ENCODE data around the gene R3HDM2.

The R3HDM2 gene

DNA sequence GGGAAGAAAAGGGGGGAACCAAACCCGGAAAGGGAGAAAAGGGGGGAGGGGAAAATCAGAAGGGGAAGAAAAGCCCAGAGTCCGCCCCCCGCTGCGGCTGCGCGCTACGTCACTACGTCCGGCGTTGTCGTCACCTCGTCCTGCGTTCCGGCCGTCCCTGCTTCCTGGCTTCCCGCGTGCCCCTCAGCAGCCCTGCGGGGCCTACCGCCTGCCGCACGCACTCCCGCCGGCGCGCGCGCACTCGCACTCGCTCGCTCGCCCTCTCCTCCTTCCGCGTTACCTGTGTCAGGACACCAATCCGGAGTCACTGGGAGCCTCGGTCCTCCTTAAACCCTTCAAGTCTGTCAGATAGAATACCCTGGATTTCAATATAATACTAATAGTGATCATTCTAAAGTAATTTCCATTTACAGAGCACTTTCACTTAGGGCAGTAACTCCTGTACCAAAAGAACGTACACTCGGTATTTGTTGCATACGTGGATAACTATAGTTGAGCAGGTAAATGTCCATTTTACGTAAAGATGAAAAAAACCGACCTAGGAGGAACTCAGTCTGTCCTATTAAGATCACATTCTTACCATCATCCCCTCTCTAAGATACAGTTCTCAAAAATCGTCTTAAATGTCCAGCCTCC is at the start of gene R3HDM2:
Gene R3HDM2, minus strand, starts transcription at position 113 of the 636 bp plus-strand sequence. CDS start 120,615 bp downstream, outside the sequence.
- peak; percentile 95 for DNase-seq

DNA sequence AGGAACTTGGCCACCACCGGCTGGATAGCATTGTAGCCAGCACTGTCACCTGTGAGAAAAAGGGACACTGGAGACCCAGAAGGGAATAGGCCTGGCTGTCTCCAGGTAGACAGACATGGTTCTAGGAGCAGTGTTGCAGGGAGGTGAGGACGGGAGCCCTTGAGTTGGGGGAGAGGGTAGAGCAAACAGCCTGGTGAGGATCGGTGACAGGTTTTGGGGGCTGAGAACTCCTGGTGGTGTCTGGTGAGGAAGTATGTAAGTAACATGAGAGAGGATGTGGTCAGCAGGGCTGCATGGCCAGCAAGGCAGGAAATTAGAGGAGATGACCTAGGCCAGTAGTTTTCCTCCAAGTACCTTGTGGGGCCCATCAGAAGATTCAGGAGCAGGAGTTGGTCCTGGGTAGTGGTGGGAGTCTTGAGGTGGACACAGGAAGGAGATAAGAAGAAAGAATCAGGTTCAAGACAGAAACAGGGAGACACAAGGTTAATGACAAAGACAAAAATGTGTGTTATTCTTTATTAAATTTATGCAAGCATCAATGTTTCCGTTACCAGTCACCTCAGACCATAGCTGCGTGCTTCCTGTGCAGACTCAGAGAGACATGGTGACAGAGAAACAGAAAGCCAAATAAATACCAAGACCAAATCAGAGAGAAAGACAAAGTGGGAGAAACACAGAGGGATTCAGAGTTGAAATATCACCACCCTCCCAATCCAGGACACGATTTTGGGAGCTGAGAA is 48.7 kb upstream of the R3HDM2 start, which contains the start of gene ARHGAP9:
Gene ARHGAP9, minus strand, starts transcription at position 491 of the 740 bp plus-strand sequence. Its CDS starts 460 bp downstream, at position 31.
- DNase-seq: no peak

DNA sequence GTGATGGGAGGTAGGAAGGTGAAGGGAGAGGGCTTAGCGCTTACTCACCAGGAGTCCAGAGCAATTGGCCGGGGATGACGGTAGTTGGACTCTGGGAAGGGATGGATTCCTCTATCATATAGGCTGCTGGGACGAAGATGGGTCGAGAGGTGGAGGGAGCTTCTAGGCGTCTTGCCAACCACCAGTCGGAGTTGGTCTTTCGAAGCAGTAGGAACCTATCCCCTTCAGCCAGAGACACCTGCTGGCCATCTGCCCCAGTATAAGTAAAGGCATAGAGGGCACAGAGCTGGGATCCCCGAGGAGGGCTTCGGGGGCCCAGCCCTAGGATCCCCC is 48.2 kb upstream of the R3HDM2 start:
- no peak for DNase-seq

DNA sequence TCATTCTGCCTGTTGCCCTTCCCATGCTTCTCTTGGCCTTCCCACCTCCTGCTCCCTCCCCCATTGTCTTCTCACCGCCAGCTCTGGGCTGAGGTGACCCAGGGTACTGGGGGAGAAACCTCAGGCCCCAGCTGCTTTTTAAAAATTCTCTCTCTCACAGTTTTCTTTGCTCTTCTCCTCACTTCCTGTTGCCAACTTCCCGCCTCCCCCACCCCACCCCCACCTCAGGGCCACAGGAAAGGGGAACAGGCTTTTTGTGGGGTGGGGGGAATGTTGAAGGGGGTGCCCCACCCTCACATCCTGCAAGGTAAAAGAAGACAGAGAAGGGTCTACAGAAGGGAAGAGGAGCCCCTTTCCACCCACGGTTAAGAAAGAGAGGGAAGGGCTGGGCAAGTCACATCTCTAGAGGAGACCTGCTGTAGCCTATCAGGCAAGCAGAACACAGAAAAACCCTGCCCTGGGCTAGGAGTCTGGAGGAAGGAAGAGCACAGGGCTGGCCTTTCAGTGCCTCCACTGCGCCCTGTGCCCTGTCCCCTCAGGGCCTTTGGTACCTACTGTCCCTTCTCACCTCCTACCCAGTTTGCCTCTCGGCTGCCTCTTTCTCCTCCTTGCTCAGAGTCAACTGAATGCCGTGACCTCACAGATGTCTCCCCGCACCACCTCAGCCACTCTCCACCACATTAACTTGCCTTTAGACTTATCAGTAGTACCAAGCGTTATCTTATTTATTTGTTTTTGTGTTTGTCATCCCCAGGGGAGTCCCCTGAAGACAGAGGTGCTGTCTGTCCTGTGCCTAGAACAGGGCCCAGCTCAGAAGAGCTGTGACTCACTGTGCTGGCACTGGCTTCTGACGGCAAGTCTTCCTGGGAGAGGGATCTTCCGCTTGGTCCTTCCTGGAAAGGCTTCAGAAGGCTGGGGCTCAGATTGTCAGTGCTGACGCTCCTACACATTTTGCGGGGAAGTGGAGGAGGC is 47.2 kb upstream of the R3HDM2 start:
- no peak for DNase-seq

DNA sequence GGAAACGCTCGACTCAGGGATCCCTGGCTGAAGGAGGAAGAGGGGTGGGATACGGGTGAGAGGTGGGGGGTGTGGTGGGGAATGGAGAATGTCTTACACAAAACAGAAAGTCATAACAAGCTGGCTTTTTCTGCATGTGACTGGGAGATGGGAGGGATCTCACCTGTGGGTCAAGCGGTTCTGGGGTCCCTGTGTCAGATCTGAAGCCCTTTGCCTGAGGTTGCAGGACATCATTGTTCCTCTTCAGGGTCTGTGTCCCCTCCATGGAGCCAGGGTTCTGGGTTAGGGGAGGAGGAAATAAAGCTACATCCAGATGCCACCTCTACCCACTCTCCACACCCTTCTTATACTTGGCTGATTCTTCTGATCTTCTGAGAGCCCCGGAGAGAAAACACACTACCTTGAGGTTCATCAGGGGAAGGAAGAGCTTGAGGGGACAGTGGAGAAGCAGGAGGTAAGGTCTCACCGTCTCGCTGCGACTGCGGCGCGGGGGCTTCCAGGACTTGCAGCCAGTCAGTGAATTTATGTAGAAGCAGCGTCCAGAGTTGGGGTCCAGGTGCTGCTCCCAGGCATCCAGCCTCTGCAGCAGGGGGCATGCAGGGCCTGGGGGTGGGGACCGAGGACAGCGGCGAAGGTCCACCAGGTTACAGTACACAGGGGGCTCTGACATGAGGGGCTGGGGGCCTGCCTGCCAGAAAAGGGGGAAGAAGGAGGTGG is 46.3 kb upstream of the R3HDM2 start:
- no peak for DNase-seq

DNA sequence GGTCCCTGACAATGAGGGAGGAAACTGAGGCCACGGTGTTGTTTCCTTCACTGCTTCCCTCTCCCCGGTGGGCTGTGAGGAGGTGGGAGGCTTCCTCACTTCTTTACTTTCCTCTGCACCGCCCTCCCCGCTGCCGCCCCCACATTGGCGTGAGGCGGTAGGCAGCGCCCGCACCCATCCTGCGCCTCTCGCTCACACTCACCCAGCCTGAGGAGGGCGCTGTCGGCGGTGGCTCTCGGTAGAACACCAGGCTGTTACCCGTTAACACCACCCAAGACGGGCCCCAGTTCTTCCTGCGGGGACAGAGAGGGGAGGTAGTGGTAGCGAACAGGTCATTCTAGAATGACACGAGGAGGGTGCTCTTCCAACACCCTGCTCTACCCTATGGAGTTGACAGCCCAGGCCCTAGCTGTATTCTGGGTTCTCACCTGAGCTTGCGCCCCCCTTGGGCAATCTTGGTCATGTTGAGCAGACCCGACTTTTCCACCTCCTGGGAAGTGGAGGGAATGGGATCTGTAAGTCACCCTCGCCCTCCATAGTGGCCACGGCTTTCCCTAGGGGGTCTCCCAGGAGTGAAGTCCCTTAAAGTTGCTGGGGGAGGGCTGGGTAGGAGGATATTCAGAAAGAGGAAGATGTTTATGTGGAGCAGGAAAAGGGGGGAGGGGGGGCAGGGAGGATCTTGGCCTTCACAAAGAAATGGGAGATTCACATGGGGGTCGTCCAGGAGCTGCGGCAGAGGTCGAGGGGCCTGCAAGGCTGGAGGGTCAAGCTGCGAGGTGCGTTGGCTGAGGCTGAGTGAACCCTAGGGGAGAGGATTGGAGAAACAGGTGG is 45.5 kb upstream of the R3HDM2 start:
- DNase-seq: peak; percentile 71

DNA sequence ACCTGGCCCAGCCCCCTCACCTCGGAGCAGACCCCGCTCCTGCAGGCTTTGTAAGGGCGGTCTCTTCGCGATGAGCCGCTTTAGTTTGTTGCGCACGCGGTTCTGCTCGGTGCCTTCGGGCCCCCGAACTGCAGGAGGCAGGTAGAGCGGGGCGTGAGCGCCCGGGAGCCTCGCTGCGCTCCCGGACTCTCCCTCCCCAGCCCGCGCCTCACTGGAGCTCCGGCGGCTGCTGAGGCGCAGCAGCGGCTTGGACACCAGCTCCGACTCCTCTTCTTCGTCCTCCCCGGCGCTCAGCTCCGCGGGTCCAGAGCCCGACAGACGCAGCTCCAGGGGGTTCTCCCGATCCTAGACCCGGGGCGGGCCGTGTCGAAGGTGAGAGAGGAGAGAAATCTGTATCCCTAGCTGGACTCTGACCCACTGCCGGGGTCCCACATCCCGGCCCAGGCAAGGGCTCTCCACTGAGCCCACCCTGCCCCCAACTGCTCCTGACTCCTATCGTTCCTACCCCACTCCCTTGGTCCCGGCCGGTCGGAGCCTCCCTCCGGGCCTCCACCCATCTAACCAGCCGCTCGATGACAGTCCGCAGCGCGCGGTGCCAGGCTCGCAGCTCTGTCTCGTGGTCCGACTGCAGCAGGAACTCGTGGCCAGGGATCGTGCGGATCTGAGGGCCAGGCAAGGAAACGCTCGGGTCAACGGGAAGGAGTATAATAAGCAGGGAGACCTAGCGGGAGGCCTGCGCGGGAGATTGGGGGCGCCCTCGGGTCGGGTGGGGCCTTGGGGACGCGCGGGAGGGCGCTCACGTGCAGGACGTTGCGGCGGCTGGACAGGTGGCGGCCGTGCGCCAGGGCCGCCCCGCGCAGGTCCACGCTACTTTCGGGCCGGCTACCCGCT is 44.7 kb upstream of the R3HDM2 start:
- DNase-seq: no peak

DNA sequence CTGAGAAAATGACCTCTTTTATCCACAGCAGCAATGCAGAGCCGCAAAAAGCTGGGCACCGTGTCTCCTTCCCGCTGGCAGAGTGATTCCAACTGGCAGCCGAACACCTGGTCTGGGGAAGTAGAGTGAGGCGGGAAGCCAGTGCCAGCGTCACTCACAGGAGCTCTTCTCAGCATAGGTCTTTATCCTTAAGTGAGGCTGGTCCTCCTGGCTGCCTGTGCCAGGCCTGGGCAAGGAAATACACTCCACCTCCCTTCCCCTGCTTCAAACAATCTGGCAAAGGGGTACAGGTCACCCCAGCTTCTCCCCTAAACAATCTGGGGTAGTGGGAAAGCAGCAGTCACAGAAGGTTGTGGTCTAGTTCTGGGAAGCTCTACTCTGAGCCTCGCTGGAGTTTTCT is 44.0 kb upstream of the R3HDM2 start:
- DNase-seq: no peak

DNA sequence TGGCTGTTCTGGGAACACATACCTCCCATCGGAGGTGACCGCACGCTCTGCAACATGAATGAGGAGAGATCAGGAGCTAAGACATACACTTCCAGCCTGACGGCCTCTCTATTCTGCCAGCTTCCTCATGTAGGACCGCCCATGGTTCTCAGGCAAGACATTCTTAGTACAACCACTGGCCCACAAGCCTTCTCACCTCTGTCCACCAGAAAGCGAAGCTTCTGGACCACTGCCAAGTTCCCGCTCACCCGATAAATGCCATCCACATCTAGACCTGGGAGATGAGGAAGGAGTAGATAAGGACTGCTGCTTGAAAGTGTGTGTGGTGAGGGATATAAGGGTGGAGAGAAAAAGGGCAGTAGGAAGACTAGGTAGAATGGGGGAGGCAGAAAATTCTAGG is 43.6 kb upstream of the R3HDM2 start:
- no peak for DNase-seq

DNA sequence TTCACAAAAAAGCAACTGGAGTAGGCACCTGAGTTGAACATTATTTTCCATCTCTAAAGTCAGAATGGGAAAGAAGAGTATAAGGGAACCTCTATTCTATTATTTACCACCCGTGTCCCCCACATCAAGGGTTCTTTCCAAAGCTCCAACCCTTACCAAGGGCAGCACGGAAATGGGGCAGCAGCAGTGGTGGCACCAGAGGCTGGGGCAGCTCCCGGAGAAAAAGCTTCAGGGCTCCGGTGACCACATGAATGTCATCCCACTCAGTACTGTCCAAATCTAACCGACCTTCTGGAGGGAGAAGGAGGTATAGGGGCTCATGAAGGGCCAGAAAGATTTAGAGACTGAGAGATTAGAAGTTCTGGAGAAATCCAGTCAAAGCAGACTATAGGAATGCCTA is 43.0 kb upstream of the R3HDM2 start:
- no peak for DNase-seq

DNA sequence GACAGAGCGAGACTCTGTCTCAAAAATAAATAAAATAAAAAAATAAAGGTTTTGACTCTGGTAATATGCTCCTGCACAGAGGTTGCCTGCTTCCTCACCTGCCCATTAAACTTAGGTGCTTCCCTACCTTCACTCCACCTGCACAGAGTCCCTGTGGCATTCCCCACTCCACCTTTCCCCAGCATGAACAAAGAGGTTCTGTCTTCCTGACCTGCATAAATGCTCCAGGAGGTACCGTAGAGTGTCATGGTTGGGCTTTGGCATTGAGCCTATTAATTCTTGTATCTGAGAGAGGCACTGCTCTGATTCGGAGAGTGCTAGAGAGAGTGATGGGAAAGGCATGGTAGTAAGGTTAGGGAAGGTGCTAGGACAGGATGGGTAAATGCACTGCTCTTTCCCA is 42.5 kb upstream of the R3HDM2 start:
- no peak for DNase-seq

DNA sequence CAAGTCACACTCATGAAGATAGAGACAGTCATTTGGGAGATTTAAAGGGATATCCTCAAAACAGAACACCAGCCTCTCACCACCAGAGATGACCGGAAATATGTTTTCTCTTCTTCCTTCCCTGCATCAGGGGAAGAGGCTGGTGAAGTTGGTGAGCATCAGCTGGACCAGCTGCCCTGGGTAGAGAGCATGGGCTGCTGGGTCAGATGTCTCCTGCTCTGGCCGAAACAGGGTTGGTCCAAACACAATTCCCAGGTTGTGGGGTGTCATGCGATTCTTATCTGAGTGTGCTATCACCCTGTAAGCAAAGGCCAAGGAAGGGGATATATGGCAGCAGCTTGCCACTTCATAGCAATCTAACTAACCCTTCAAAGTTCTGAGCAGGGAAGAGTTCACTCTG is 41.5 kb upstream of the R3HDM2 start:
- no peak for DNase-seq

DNA sequence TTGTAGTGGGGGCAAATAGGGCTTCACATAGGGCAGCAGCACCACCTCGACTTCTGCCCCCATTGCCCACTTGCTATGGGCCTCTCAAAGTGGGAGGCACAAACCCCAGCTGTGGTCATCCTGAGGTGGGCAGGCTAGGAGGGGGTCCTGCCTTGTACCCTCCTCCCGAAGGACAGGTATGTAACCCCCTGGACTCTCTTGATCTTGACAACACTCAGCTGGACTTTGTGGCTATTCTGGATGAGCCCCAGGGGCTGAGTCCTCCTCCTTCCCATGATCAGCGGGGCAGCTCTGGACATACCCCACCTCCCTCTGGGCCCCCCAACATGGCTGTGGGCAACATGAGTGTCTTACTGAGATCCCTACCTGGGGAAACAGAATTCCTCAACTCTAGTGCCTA is 40.8 kb upstream of the R3HDM2 start:
- no peak for DNase-seq

DNA sequence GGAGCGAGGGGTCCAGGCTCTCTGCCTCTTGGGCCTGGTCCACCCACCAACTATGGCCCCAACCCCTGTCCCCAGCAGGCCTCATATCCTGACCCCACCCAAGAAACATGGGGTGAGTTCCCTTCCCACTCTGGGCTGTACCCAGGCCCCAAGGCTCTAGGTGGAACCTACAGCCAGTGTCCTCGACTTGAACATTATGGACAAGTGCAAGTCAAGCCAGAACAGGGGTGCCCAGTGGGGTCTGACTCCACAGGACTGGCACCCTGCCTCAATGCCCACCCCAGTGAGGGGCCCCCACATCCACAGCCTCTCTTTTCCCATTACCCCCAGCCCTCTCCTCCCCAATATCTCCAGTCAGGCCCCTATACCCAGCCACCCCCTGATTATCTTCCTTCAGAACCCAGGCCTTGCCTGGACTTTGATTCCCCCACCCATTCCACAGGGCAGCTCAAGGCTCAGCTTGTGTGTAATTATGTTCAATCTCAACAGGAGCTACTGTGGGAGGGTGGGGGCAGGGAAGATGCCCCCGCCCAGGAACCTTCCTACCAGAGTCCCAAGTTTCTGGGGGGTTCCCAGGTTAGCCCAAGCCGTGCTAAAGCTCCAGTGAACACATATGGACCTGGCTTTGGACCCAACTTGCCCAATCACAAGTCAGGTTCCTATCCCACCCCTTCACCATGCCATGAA is 40.3 kb upstream of the R3HDM2 start:
- no peak for DNase-seq

DNA sequence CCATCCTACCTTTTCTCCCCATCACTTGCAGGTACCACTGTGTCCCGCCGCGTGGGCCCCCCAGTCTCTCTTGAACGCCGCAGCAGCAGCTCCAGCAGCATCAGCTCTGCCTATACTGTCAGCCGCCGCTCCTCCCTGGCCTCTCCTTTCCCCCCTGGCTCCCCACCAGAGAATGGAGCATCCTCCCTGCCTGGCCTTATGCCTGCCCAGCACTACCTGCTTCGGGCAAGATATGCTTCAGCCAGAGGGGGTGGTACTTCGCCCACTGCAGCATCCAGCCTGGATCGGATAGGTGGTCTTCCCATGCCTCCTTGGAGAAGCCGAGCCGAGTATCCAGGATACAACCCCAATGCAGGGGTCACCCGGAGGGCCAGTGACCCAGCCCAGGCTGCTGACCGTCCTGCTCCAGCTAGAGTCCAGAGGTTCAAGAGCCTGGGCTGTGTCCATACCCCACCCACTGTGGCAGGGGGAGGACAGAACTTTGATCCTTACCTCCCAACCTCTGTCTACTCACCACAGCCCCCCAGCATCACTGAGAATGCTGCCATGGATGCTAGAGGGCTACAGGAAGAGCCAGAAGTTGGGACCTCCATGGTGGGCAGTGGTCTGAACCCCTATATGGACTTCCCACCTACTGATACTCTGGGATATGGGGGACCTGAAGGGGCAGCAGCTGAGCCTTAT is 39.6 kb upstream of the R3HDM2 start:
- no peak for DNase-seq

DNA sequence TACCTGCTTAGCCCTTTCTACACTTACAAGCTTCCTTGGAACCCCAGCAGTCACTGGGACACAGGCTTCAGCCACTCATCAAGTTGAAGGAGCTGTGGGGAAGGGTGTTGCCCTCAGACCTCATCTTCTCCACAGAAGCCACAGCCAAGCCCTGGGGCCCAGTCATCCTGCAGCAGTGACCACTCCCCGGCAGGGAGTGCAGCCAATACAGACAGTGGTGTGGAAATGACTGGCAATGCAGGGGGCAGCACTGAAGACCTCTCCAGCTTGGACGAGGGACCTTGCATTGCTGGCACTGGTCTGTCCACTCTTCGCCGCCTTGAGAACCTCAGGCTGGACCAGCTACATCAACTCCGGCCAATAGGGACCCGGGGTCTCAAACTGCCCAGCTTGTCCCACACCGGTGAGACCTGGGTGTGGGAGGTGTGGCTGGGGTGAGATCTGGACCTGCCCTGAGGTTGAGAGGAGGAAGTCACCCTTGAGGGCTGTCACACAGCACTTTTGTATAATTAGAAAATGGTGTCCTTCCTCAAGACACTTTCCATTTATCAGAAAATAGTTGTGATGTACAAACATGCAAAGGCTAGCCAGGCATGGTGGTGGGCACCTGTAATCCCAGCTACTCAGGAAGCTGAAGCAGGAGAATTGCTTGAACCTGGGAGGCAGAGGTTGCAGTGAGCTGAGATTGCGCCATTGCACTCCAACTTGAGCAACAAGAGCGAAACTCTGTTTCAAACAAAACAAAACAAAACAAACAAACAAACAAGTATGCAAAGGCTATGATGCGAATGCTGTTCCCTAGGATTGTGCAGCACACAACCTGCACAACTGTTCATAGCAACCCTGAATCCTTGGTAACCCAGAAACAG is 38.7 kb upstream of the R3HDM2 start:
- DNase-seq: no peak

DNA sequence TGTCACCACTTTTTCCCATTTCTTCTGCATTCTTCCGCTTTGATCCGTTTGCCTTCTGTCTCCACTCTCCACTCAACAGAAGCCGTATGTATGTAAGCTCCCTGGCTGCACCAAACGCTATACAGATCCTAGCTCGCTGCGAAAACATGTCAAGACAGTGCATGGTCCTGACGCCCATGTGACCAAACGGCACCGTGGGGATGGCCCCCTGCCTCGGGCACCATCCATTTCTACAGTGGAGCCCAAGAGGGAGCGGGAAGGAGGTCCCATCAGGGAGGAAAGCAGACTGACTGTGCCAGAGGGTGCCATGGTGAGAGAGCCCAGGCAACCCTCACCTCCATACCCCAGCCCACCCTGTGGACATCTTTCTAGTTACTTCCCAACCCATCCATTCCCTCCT is 37.1 kb upstream of the R3HDM2 start:
- no peak for DNase-seq

DNA sequence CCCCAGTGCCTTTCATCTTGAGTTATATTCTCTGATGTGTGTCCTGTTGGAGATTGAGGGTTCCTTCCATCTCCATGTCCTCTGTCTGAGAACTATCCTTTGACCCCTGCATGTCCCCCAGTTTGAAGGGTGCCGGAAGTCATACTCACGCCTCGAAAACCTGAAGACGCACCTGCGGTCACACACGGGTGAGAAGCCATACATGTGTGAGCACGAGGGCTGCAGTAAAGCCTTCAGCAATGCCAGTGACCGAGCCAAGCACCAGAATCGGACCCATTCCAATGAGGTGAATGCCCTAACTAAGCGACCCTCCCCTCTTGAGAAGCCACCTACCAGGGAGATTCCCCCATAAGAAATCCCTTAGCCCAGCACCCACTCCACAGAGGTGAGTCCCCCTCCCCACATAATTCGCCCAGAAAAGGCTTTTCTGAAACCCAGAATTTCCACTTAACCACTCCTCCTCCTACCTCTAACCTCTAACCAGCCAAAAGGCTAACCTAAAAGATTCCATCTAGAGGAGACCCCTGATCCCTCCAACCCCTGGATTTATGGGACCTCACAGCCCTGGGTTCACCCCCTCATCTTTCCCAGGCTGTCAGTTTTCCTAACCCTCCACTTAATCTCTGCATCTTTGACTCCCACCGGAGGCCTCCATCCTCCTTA is 36.5 kb upstream of the R3HDM2 start:
- DNase-seq: no peak
